IMR-90 (cell line): ENCODE measurements around the gene SIM2. TPM values are rescaled to one million over a fixed set of nuclear protein-coding genes. Genes with fewer than 3 reads are reported as not detected.

ENCODE experiments used
- ATAC-seq: fragments of 200-7000 bp; cut with Tn5 transposase; 2 replicates; pipeline ENCODE4 v1.9.1; 2020; ENCODE audit warnings: low read depth, mild to moderate bottlenecking, moderate library complexity
- BruUV-seq: library from RNA; stranded (reverse); fragments of 400-500 nt; replicated peaks from 2 replicates; lab custom pipeline; 2021; lab: Mats Ljungman, UMichigan
- CTCF ChIA-PET: fragments of 300-600 bp; formaldehyde crosslinking; extraction: SDS; loops from one replicate; lab custom pipeline; 2021; ENCODE audit warnings: antibody characterized with exemption; lab: Yijun Ruan, JAX
- POLR2A ChIA-PET: fragments of 300-600 bp; sonication (Branson Sonifier 250); formaldehyde crosslinking; loops from one replicate; lab custom pipeline; 2022; ENCODE audit warnings: antibody characterized with exemption; ENCODE audit not compliant: unreplicated experiment; lab: Charles Lee
- DNase-seq: peaks from one replicate; pipeline ENCODE4 v3.0.0; 2013
- H2AFZ ChIP-seq: replicated peaks from 2 replicates; pipeline ENCODE3; 2013; ENCODE audit warnings: low read length, mild to moderate bottlenecking; ENCODE audit not compliant: poor library complexity
- H2AK5ac ChIP-seq: 2 replicates; pipeline ENCODE4 v1.6.1; 2013; ENCODE audit warnings: low read depth, low read length, inconsistent platforms
- H2AK9ac ChIP-seq: replicated peaks from 2 replicates; pipeline ENCODE3; 2013; ENCODE audit warnings: mild to moderate bottlenecking, low read depth, low read length, moderate library complexity; ENCODE audit not compliant: poor library complexity
- H2BK120ac ChIP-seq: 2 replicates; pipeline ENCODE4 v1.6.1; 2013; ENCODE audit warnings: low read depth, low read length, inconsistent platforms
- H2BK15ac ChIP-seq: 3 replicates; pipeline ENCODE4 v1.6.1; 2013; ENCODE audit warnings: low read depth, low read length, inconsistent platforms
- H2BK20ac ChIP-seq: 2 replicates; pipeline ENCODE4 v1.6.1; 2013; ENCODE audit warnings: low read depth, mild to moderate bottlenecking, inconsistent platforms, low read length, moderate library complexity
- H2BK5ac ChIP-seq: 2 replicates; pipeline ENCODE4 v1.6.1; 2013; ENCODE audit warnings: mild to moderate bottlenecking, low read depth, low read length, inconsistent platforms; ENCODE audit not compliant: poor library complexity, severe bottlenecking
- H3K14ac ChIP-seq: replicated peaks from 2 replicates; pipeline ENCODE4 v1.6.1; 2013; ENCODE audit warnings: low read depth, low read length, inconsistent platforms
- H3K18ac ChIP-seq: 2 replicates; pipeline ENCODE4 v1.6.1; 2013; ENCODE audit warnings: low read depth, low read length, control low read depth
- H3K23ac ChIP-seq: 2 replicates; pipeline ENCODE4 v1.6.1; 2013; ENCODE audit warnings: low read depth, low read length, inconsistent platforms
- H3K27ac ChIP-seq: 2 replicates; pipeline ENCODE4 v1.5.1; 2013; ENCODE audit warnings: mild to moderate bottlenecking, control low read depth, low read length; ENCODE audit not compliant: insufficient read depth
- H3K27me3 ChIP-seq: 2 replicates; pipeline ENCODE4 v1.6.1; 2013; ENCODE audit warnings: low read length; ENCODE audit not compliant: control insufficient read depth, insufficient read depth
- H3K36me3 ChIP-seq: 2 replicates; pipeline ENCODE4 v1.6.1; 2013; ENCODE audit warnings: low read length, mixed read lengths; ENCODE audit not compliant: control insufficient read depth, insufficient read depth
- H3K4ac ChIP-seq: 2 replicates; pipeline ENCODE4 v1.6.1; 2013; ENCODE audit warnings: low read depth, low read length, inconsistent platforms
- H3K4me1 ChIP-seq: 2 replicates; pipeline ENCODE4 v1.6.1; 2013; ENCODE audit warnings: low read length, mixed read lengths; ENCODE audit not compliant: control insufficient read depth, insufficient read depth
- H3K4me2 ChIP-seq: 2 replicates; pipeline ENCODE4 v1.6.1; 2013; ENCODE audit warnings: low read depth, mild to moderate bottlenecking, control low read depth, low read length, moderate library complexity
- H3K4me3 ChIP-seq: 2 replicates; pipeline ENCODE4 v1.5.1; 2013; ENCODE audit warnings: low read depth, mild to moderate bottlenecking, control low read depth, low read length, moderate library complexity; ENCODE audit not compliant: insufficient read depth
- H3K56ac ChIP-seq: 2 replicates; pipeline ENCODE4 v1.6.1; 2013; ENCODE audit warnings: low read length, inconsistent platforms; ENCODE audit not compliant: insufficient read depth; ENCODE audit errors: extremely low read depth
- H3K79me1 ChIP-seq, 2 experiments: 2 replicates each; pipeline ENCODE4 v1.6.1; 2013; ENCODE audit warnings: low read length in 2 of 2, inconsistent platforms in 1 of 2, low read depth in 1 of 2
- H3K9ac ChIP-seq: 2 replicates; pipeline ENCODE4 v1.6.1; 2013; ENCODE audit warnings: low read depth, low read length, control low read depth
- H3K9me1 ChIP-seq: 2 replicates; pipeline ENCODE4 v1.6.1; 2013; ENCODE audit warnings: low read length, inconsistent platforms; ENCODE audit not compliant: insufficient read depth
- H3K9me3 ChIP-seq: 2 replicates; pipeline ENCODE4 v1.6.1; 2013; ENCODE audit warnings: low read length; ENCODE audit not compliant: control insufficient read depth, insufficient read depth
- H4K20me1 ChIP-seq: 2 replicates; pipeline ENCODE4 v1.6.1; 2013; ENCODE audit warnings: low read length, inconsistent platforms; ENCODE audit not compliant: insufficient read depth
- H4K5ac ChIP-seq: 2 replicates; pipeline ENCODE4 v1.6.1; 2013; ENCODE audit warnings: mild to moderate bottlenecking, low read depth, low read length, control low read depth
- H4K8ac ChIP-seq, 2 experiments: 2 replicates each; pipeline ENCODE4 v1.6.1; 2013; ENCODE audit warnings: low read depth in 2 of 2, low read length in 2 of 2, control low read depth in 1 of 2, inconsistent platforms in 1 of 2
- H4K91ac ChIP-seq: 2 replicates; pipeline ENCODE4 v1.6.1; 2013; ENCODE audit warnings: low read depth, low read length, inconsistent platforms; ENCODE audit not compliant: insufficient read depth
- BHLHE40 ChIP-seq: fragments of 150-350 bp; IDR thresholded peaks from 2 replicates; pipeline ENCODE4 v1.6.1; 2016; ENCODE audit warnings: mild to moderate bottlenecking, low read depth, low read length
- CEBPB ChIP-seq: IDR thresholded peaks from 2 replicates; pipeline ENCODE4 v1.6.1; 2012; ENCODE audit warnings: low read depth, low read length, improper control_type of control experiment
- CHD1 ChIP-seq: IDR thresholded peaks from 2 replicates; pipeline ENCODE4 v1.6.1; 2012; ENCODE audit warnings: low read depth, low read length, improper control_type of control experiment
- FOS ChIP-seq: fragments of 150-350 bp; IDR thresholded peaks from 2 replicates; pipeline ENCODE4 v1.6.1; 2016; ENCODE audit warnings: low read depth, low read length
- MAZ ChIP-seq: IDR thresholded peaks from 2 replicates; pipeline ENCODE4 v1.6.1; 2012; ENCODE audit warnings: low read depth, mild to moderate bottlenecking, low read length, improper control_type of control experiment, moderate library complexity, borderline replicate concordance
- MXI1 ChIP-seq: IDR thresholded peaks from 2 replicates; pipeline ENCODE4 v1.6.1; 2012; ENCODE audit warnings: low read depth, mild to moderate bottlenecking, low read length, moderate library complexity, borderline replicate concordance
- POLR2A ChIP-seq: IDR thresholded peaks from 2 replicates; pipeline ENCODE4 v1.6.1; 2012; ENCODE audit warnings: mild to moderate bottlenecking, low read depth, low read length
- RAD21 ChIP-seq: IDR thresholded peaks from 2 replicates; pipeline ENCODE4 v1.6.1; 2012; ENCODE audit warnings: low read length, improper control_type of control experiment
- RFX5 ChIP-seq: IDR thresholded peaks from 2 replicates; pipeline ENCODE4 v1.8.0; 2012; ENCODE audit warnings: low read depth, mild to moderate bottlenecking, low read length, moderate library complexity
- WGBS, 2 experiments: methylation state at CpG; one replicate each; pipeline versions ENCODE4 v1.1.5 to v1.1.7; 2013; ENCODE audit warnings: missing lambda C conversion rate in 2 of 2; ENCODE audit not compliant: insufficient read length in 1 of 2; ENCODE audit errors: extremely low coverage in 2 of 2; 5-methylcytosine and 5-hydroxymethylcytosine counted together
- dilution Hi-C: fragments of 300-500 bp; cut with HindIII; formaldehyde crosslinking; loops from one replicate; pipeline ENCODE4 v1.14.3; 2018; ENCODE audit warnings: low sequenced_read_pairs; ENCODE audit not compliant: unreplicated experiment
- in situ Hi-C: fragments of 300-500 bp; cut with MboI; formaldehyde crosslinking; loops from 3 replicates; pipeline ENCODE4 v1.14.3; 2019; ENCODE audit warnings: low sequenced_read_pairs, inconsistent platforms, mixed read lengths
- intact Hi-C: fragments of 100-400 bp; cut with micrococcal nuclease; formaldehyde crosslinking; loops from 2 replicates; pipeline ENCODE4 v1.10.0; 2022
- polyA plus RNA-seq, 3 experiments: library from polyadenylated mRNA; depleted of rRNA; stranded (reverse); fragments of >200 nt; gene quantifications; 2 replicates each; pipeline ENCODE4 v1.2.3, GENCODE V29; 2012; ENCODE audit warnings: low replicate concordance in 1 of 3
- total RNA-seq: library from RNA; depleted of rRNA; stranded (reverse); fragments of >200 nt; gene quantifications from 2 replicates; pipeline ENCODE4 v1.2.3, GENCODE V29; 2012
- TF ChIP-seq, protein P1 (sequence below): conservative IDR thresholded peaks from 2 replicates; pipeline ENCODE4 v1.5.1; 2012; ENCODE audit warnings: mild to moderate bottlenecking, low read depth, low read length, improper control_type of control experiment
- TF ChIP-seq, protein P2 (sequence below): fragments of 150-350 bp; IDR thresholded peaks from 2 replicates; pipeline ENCODE4 v1.6.1; 2016; ENCODE audit warnings: low read depth, mild to moderate bottlenecking, low read length, moderate library complexity, borderline replicate concordance

The SIM2 gene
- total and polyA plus RNA-seq, 2 of the 4 experiments (the other 2 are of a cell fraction), result 2.2 to 7.5 TPM

DNA sequence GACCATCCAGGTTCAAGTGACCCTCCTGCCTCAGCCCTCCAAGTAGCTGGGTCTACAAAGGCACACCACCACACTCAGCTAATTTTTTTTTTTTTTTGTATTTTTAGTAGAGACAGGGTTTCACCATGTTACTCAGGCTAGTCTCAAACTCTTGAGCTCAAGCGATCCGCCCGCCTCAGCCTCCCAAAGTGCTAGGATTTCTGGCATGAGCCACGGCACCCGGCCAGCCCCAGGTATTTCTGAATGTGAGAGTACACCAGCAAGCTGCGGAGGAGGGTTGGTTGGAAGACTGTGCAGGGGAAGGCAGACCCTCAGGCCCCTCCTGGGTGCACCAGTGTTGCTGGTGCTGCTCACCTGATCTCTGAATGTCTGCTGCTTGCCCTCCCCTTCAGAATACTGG lies 33.1 kb upstream of the SIM2 start:
- no peak overlapping the region for H3K23ac ChIP-seq
- no peak for ATAC-seq
- H3K56ac ChIP-seq, result no peak overlapping the region
- no peak overlapping the region for H2AK5ac ChIP-seq
- H4K5ac ChIP-seq, result no peak overlapping the region
- in situ Hi-C loops, result no loop called here
- no peak overlapping the region for H2BK20ac ChIP-seq
- DNase-seq, result no peak
- no peak overlapping the region for H3K4me2 ChIP-seq
- H3K36me3 ChIP-seq, result no peaks in the 10 kb centered on the region
- H2BK15ac ChIP-seq, result no peak overlapping the region
- no peak overlapping the region for H3K27ac ChIP-seq
- ChIA-PET POLR2A (no interaction called here), CTCF (no interaction called here)
- dilution Hi-C loops, result no loop called here
- H3K4ac ChIP-seq, result no peak overlapping the region
- no peak overlapping the region for H4K91ac ChIP-seq
- no peaks in the 10 kb centered on the region for H3K9me3 ChIP-seq
- H3K9me1 ChIP-seq, result peaks cover 3% of the 10 kb centered on the region; the same call in 1 of the 2 replicates
- H3K27me3 ChIP-seq, result peaks cover 57% of the 10 kb centered on the region
- H2BK5ac ChIP-seq, result no peak overlapping the region
- H3K14ac ChIP-seq, result no peak overlapping the region
- H3K9ac ChIP-seq, result no peak overlapping the region
- no peak overlapping the region for H3K4me3 ChIP-seq
- H3K79me1 ChIP-seq, result no peaks in the 10 kb centered on the region
- H2BK120ac ChIP-seq, result no peak overlapping the region
- no peak overlapping the region for H3K18ac ChIP-seq
- H4K20me1 ChIP-seq, result no peaks in the 10 kb centered on the region
- no peak overlapping the region for H2AK9ac ChIP-seq
- 100% methylated on average over 3 of the region's 6 CpGs; no CpG with 5 or more reads in 1 of the 2 experiments for WGBS, 2 experiments
- H2AFZ ChIP-seq, result no peak overlapping the region
- intact Hi-C loops, result no loop called here
- TF ChIP-seq RAD21 (no peak), POLR2A (no peak), RFX5 (no peak), CEBPB (no peak), FOS (no peak), MAZ (no peak), MXI1 (no peak), BHLHE40 (no peak), CHD1 (no peak)
- TF ChIP-seq, protein P1, sequence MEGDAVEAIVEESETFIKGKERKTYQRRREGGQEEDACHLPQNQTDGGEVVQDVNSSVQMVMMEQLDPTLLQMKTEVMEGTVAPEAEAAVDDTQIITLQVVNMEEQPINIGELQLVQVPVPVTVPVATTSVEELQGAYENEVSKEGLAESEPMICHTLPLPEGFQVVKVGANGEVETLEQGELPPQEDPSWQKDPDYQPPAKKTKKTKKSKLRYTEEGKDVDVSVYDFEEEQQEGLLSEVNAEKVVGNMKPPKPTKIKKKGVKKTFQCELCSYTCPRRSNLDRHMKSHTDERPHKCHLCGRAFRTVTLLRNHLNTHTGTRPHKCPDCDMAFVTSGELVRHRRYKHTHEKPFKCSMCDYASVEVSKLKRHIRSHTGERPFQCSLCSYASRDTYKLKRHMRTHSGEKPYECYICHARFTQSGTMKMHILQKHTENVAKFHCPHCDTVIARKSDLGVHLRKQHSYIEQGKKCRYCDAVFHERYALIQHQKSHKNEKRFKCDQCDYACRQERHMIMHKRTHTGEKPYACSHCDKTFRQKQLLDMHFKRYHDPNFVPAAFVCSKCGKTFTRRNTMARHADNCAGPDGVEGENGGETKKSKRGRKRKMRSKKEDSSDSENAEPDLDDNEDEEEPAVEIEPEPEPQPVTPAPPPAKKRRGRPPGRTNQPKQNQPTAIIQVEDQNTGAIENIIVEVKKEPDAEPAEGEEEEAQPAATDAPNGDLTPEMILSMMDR, result no peak
- TF ChIP-seq, protein P2, sequence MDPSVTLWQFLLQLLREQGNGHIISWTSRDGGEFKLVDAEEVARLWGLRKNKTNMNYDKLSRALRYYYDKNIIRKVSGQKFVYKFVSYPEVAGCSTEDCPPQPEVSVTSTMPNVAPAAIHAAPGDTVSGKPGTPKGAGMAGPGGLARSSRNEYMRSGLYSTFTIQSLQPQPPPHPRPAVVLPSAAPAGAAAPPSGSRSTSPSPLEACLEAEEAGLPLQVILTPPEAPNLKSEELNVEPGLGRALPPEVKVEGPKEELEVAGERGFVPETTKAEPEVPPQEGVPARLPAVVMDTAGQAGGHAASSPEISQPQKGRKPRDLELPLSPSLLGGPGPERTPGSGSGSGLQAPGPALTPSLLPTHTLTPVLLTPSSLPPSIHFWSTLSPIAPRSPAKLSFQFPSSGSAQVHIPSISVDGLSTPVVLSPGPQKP, result no peak
- BruUV-seq, result no TSS peak
- H3K4me1 ChIP-seq, result peaks cover 3% of the 10 kb centered on the region; the same call in 1 of the 2 replicates
- H4K8ac ChIP-seq, result no peak overlapping the region
